Heart left ventricle (tissue), 13 donors: ENCODE results near the gene RNASE8.

ENCODE experiments used
- CTCF ChIP-seq, 12 donors: fragments of 200-600 bp; sonication (generic) in 4 of 12; IDR thresholded peaks; one replicate each; pipeline versions ENCODE4 v1.5.0 to v1.8.0; 2018 to 2022; ENCODE audit warnings: antibody characterized with exemption in 12 of 12, mild to moderate bottlenecking in 5 of 12
- POLR2A ChIP-seq, 2 donors: fragments of 450-650 bp; IDR thresholded peaks; one replicate each; pipeline ENCODE4 v1.6.1; 2017; ENCODE audit warnings: antibody characterized with exemption in 2 of 2, mild to moderate bottlenecking in 2 of 2, moderate library complexity in 2 of 2
- donor health status: ischemic (EF 13 %, LVEDD 7.1; RV severe dilation, severe dysfunction).
- donor health status: DM: no; HTN: yes; CAD: no.
- donor health status: DM: no; HTN: no; CAD: no.
- donor health status: ischemic (EF 25% LVEDD 6.9; RV normal size, moderate dysfunction).
- donor health status: ischemic (EF 25% LVEDD 5.7; RV mildly dilated, moderate dysfunction).
- donor health status: ischemic (EF 35%, LVEDD 5.7; RV mildly dilated, moderate dysfunction).
- donor health status: nonischemic (EF 11% LVEDD 7.7; RV severe dilation, severe dysfunction).
- donor health status: DM: yes; HTN: yes; CAD: no.
- donor health status: PGD.
- donor health status: ischemic (EF 29% LVEDD 5.4; RV normal size, mild dysfunction).
- donor health status: nonischemic (EF 23%, LVEDD 6.1; RV moderate dilation, normal function).

DNA sequence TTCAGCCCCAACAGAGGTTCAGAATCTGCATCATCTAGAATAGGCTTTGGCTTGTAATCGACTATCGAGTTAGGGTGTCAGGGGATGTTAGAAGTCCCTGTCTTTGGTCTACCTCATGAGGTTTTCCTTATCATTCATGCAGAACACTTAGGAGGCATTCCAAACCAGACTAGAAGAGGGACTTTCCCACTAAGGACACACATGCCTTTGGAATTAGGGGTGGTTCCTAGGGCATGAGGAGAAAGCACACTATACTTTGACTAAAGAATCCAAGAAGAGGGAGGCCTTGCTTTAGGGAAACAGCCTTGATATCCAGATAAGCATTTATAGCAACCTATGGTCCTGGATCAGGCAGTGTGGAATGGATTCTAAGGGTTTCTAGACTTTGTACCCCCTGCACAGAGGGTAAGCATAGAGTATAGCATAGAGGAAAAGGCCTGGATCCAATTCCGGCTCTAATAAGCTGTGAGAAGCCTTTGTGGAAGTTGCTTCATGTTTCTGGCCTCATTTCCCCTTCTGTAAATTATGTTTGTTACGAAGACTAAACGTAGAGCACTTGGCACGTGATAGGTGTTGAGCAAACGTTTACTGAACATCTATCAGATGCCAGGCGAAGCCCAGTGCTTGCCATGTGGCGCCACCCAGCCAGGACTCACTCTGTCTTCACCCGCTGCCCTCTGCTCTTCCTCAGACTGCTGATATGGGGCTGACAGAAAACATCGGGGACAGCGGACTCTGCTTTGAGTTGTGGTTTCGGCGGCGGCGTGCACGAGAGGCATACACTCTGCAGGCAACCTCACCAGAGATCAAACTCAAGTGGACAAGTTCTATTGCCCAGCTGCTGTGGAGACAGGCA lies 27.6 kb downstream of the RNASE8 start:
- TF ChIP-seq CTCF (IDR thresholded peaks at IDR 0.05), result no peak
- TF ChIP-seq POLR2A (IDR thresholded peaks at IDR 0.05), result no peak
